HCT116 (cell line): ENCODE data around the gene ST3GAL2. TPM values are rescaled to one million over a fixed set of nuclear protein-coding genes. Genes with fewer than 3 reads are reported as not detected.

Experiments used
- ATAC-seq: fragments of 200-7000 bp; cut with Tn5 transposase; 2 replicates; pipeline ENCODE4 v1.9.1; 2020; ENCODE audit warnings: mild to moderate bottlenecking, moderate library complexity
- BruUV-seq: library from RNA; stranded (reverse); fragments of 400-500 nt; replicated peaks from 2 replicates; lab custom pipeline; 2021; lab: Mats Ljungman, UMichigan
- CTCF ChIA-PET: fragments of 300-600 bp; sonication (Branson Sonifier 250); formaldehyde crosslinking; loops from one replicate; lab custom pipeline; 2021; ENCODE audit warnings: antibody characterized with exemption; lab: Charles Lee
- POLR2A ChIA-PET: fragments of 300-600, 350-600 bp; sonication (Branson Sonifier 250); formaldehyde crosslinking; loops from one replicate; lab custom pipeline; 2021; ENCODE audit warnings: antibody characterized with exemption; lab: Charles Lee
- RAD21 ChIA-PET, 2 experiments: fragments of 300-600 bp; sonication (Branson Sonifier 250); formaldehyde crosslinking; loops; one replicate each; lab custom pipeline; 2023; ENCODE audit warnings: low total read pairs in 2 of 2; ENCODE audit not compliant: uncharacterized antibody in 2 of 2, unreplicated experiment in 2 of 2, low non-redundant PET in 1 of 2; lab: Charles Lee
- DNase-seq: peaks from one replicate; pipeline ENCODE4 v3.0.0-alpha.2; 2010; ENCODE audit warnings: low read depth, low spot score
- H2AFZ ChIP-seq: fragments of 200-600 bp; shearing (Covaris generic), sonication (generic); 2 replicates; pipeline ENCODE4 v1.6.1; 2017; ENCODE audit warnings: low read depth, mixed run types, mixed read lengths, antibody characterized with exemption, low read length; ENCODE audit not compliant: poor library complexity, severe bottlenecking
- H3K27ac ChIP-seq: 2 replicates; pipeline ENCODE4 v1.5.1; 2012; ENCODE audit warnings: low read depth, low read length
- H3K27me3 ChIP-seq: fragments of 200-600 bp; sonication (generic); 2 replicates; pipeline ENCODE4 v1.6.1; 2016; ENCODE audit warnings: mixed run types, low read length, mixed read lengths; ENCODE audit not compliant: insufficient read depth
- H3K36me3 ChIP-seq, 2 experiments: fragments of 200-500 bp in 1 of 2; fragments of 200-600 bp in 1 of 2; sonication (Bioruptor generic) in 1 of 2; sonication (generic) in 1 of 2; 2 replicates each; pipeline versions ENCODE4 v1.5.1 to v1.6.1; 2014 to 2016; ENCODE audit warnings: low read length in 2 of 2, inconsistent platforms in 1 of 2, mixed read lengths in 1 of 2, mixed run types in 1 of 2; ENCODE audit not compliant: insufficient read depth in 2 of 2, control insufficient read depth in 1 of 2
- H3K4me1 ChIP-seq, 2 experiments: fragments of 200-600 bp in 1 of 2; sonication (generic) in 1 of 2; 2 replicates each; pipeline versions ENCODE4 v1.5.1 to v1.6.1; 2012 to 2017; ENCODE audit warnings: low read length in 2 of 2, inconsistent platforms in 1 of 2, mild to moderate bottlenecking in 1 of 2, mixed read lengths in 1 of 2, mixed run types in 1 of 2, moderate library complexity in 1 of 2; ENCODE audit not compliant: insufficient read depth in 2 of 2, control insufficient read depth in 1 of 2
- H3K4me2 ChIP-seq: fragments of 200-600 bp; sonication (generic); 2 replicates; pipeline ENCODE4 v1.6.1; 2017; ENCODE audit warnings: mixed run types, low read length, mixed read lengths
- H3K4me3 ChIP-seq, 2 experiments: fragments of 200-600 bp in 1 of 2; sonication (generic) in 1 of 2; replicated peaks in 1 of 2; 2 replicates each; pipeline ENCODE4 v1.5.1; 2011 to 2016; ENCODE audit warnings: low read length in 2 of 2, control low read depth in 1 of 2, low read depth in 1 of 2, mild to moderate bottlenecking in 1 of 2, mixed read lengths in 1 of 2, mixed run types in 1 of 2
- H3K79me2 ChIP-seq: fragments of 200-600 bp; sonication (generic); 2 replicates; pipeline ENCODE4 v1.6.1; 2017; ENCODE audit warnings: mild to moderate bottlenecking, mixed run types, low read length, moderate library complexity, mixed read lengths; ENCODE audit not compliant: insufficient read depth
- H3K9ac ChIP-seq: fragments of 200-600 bp; sonication (generic); 2 replicates; pipeline ENCODE4 v1.6.1; 2016; ENCODE audit warnings: low read length, mixed read lengths
- H3K9me2 ChIP-seq: fragments of 200-600 bp; sonication (generic), shearing (Covaris generic); 2 replicates; pipeline ENCODE4 v1.6.1; 2017; ENCODE audit warnings: mixed run types, mild to moderate bottlenecking, moderate library complexity; ENCODE audit not compliant: insufficient read depth
- H3K9me3 ChIP-seq, 2 experiments: fragments of 200-500 bp in 1 of 2; fragments of 200-600 bp in 1 of 2; sonication (Bioruptor generic) in 1 of 2; sonication (generic) in 1 of 2; 2 replicates each; pipeline ENCODE4 v1.6.1; 2014 to 2017; ENCODE audit warnings: low read length in 2 of 2, mixed read lengths in 2 of 2, inconsistent platforms in 1 of 2, low read depth in 1 of 2, mild to moderate bottlenecking in 1 of 2, mixed run types in 1 of 2, moderate library complexity in 1 of 2; ENCODE audit not compliant: control insufficient read depth in 1 of 2, insufficient read depth in 1 of 2
- H4K20me1 ChIP-seq: fragments of 200-600 bp; sonication (generic), shearing (Covaris generic); 2 replicates; pipeline ENCODE4 v1.6.1; 2017; ENCODE audit warnings: mixed run types, mild to moderate bottlenecking, moderate library complexity; ENCODE audit not compliant: insufficient read depth
- CBX3 ChIP-seq: IDR thresholded peaks from 2 replicates; pipeline ENCODE4 v1.6.1; 2012; ENCODE audit warnings: low read depth
- EGR1 ChIP-seq: IDR thresholded peaks from 2 replicates; pipeline ENCODE4 v1.6.1; 2012; ENCODE audit warnings: low read depth
- EZH2 ChIP-seq: fragments of 200-600 bp; sonication (generic); IDR thresholded peaks from 2 replicates; pipeline ENCODE4 v1.6.1; 2017; ENCODE audit warnings: antibody characterized with exemption, mixed run types
- JUND ChIP-seq: IDR thresholded peaks from 2 replicates; pipeline ENCODE4 v1.6.1; 2012
- POLR2A ChIP-seq: IDR thresholded peaks from 2 replicates; pipeline ENCODE4 v1.7.0; 2011; ENCODE audit warnings: borderline replicate concordance; ENCODE audit not compliant: insufficient read depth, insufficient read length; ENCODE audit errors: extremely low read depth
- POLR2AphosphoS5 ChIP-seq: IDR thresholded peaks from 2 replicates; pipeline ENCODE4 v1.6.1; 2011; ENCODE audit warnings: mild to moderate bottlenecking, low read depth, low read length, moderate library complexity
- REST ChIP-seq: IDR thresholded peaks from 2 replicates; pipeline ENCODE4 v1.6.1; 2012; ENCODE audit warnings: low read depth
- SIN3A ChIP-seq: IDR thresholded peaks from 2 replicates; pipeline ENCODE4 v1.6.1; 2012; ENCODE audit warnings: low read depth
- SP1 ChIP-seq: IDR thresholded peaks from 2 replicates; pipeline ENCODE4 v1.6.1; 2012; ENCODE audit warnings: low read depth
- SRF ChIP-seq: IDR thresholded peaks from 2 replicates; pipeline ENCODE4 v1.6.1; 2012; ENCODE audit warnings: low read depth
- intact Hi-C: fragments of 100-400 bp; cut with micrococcal nuclease; formaldehyde crosslinking; loops from 2 replicates; pipeline ENCODE4 v1.10.0; 2022
- total RNA-seq: library from RNA; stranded (reverse); gene quantifications from one replicate; pipeline ENCODE4 v1.2.1, GENCODE V29; 2021; ENCODE audit not compliant: unreplicated experiment
- TF ChIP-seq, protein P1 (sequence below), 3 experiments: fragments of 200-600 bp in 1 of 3; sonication (generic) in 1 of 3; IDR thresholded peaks in 2 of 3; conservative IDR thresholded peaks in 1 of 3; 2 replicates each; pipeline ENCODE4 v1.5.1; 2012 to 2017; ENCODE audit warnings: low read depth in 2 of 3, low read length in 2 of 3, antibody characterized with exemption in 1 of 3, borderline replicate concordance in 1 of 3, control low read depth in 1 of 3, mild to moderate bottlenecking in 1 of 3, mixed read lengths in 1 of 3, mixed run types in 1 of 3, moderate library complexity in 1 of 3; ENCODE audit not compliant: insufficient read depth in 1 of 3
- TF ChIP-seq, protein P2 (sequence below): IDR thresholded peaks from 2 replicates; pipeline ENCODE4 v1.6.1; 2012

Gene ST3GAL2
- total RNA-seq, 1 experiment from 2014 or later = 9.5 TPM

- Histone ChIP-seq H3K36me3 (no peaks in the 10 kb centered on the region), H3K4me1 (peaks cover 13 to 21% of the 10 kb centered on the region in 2 experiments), H4K20me1 (no peaks in the 10 kb centered on the region), H3K27ac (no peak overlapping the region), H2AFZ (no peak overlapping the region), H3K9me3 (no peaks in the 10 kb centered on the region), H3K79me2 (no peaks in the 10 kb centered on the region), H3K4me3 (no peak overlapping the region), H3K9me2 (no peaks in the 10 kb centered on the region), H3K4me2 (no peak overlapping the region), H3K9ac (no peak overlapping the region), H3K27me3 (no peaks in the 10 kb centered on the region)
- CTCF ChIA-PET = no interaction called here
- RAD21 ChIA-PET = no interaction called here
- POLR2A ChIA-PET = interaction anchor here (1.3 kb wide), 1 partner anchor 12 kb away, joined by 3 read pairs; the partner anchor contains the start of gene FCSK
- BruUV-seq = no TSS peak
- intact Hi-C loops = no loop called here
- no peak for TF ChIP-seq REST
- no peak for TF ChIP-seq CBX3
- TF ChIP-seq, protein P1, sequence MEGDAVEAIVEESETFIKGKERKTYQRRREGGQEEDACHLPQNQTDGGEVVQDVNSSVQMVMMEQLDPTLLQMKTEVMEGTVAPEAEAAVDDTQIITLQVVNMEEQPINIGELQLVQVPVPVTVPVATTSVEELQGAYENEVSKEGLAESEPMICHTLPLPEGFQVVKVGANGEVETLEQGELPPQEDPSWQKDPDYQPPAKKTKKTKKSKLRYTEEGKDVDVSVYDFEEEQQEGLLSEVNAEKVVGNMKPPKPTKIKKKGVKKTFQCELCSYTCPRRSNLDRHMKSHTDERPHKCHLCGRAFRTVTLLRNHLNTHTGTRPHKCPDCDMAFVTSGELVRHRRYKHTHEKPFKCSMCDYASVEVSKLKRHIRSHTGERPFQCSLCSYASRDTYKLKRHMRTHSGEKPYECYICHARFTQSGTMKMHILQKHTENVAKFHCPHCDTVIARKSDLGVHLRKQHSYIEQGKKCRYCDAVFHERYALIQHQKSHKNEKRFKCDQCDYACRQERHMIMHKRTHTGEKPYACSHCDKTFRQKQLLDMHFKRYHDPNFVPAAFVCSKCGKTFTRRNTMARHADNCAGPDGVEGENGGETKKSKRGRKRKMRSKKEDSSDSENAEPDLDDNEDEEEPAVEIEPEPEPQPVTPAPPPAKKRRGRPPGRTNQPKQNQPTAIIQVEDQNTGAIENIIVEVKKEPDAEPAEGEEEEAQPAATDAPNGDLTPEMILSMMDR (IDR thresholded peaks at IDR 0.05 in 2 of 3, conservative IDR thresholded peaks at IDR 0.05 in 1 of 3; ENCODE audit: borderline replicate concordance in 1 of 3, insufficient read depth in 1 of 3, low read depth in 2 of 3, low read length in 2 of 3) = no peak
- TF ChIP-seq POLR2AphosphoS5 = no peak
- no peak for TF ChIP-seq SP1
- no peak for TF ChIP-seq POLR2A
- no peak for TF ChIP-seq EZH2
- TF ChIP-seq SIN3A = no peak
- TF ChIP-seq, protein P2, sequence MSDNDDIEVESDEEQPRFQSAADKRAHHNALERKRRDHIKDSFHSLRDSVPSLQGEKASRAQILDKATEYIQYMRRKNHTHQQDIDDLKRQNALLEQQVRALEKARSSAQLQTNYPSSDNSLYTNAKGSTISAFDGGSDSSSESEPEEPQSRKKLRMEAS = no peak
- no peak for TF ChIP-seq JUND
- no peak for TF ChIP-seq SRF
- no peak for TF ChIP-seq EGR1
- ATAC-seq = no peak
- DNase-seq = no peak
Measured at GRCh38 chr16:70442344-70442743, 3.4 kb upstream of the ST3GAL2 start.
